NK-92 (cell line): Measurements from ENCODE around the gene CYP4F8.
"Not testable (repeated sequence)": the region's sequence is repeated elsewhere in the genome, so short reads cannot be mapped to it uniquely, and the experiment has no call there.

Experiments used
- DNase-seq: peaks from one replicate; lab custom pipeline; 2025; ENCODE audit not compliant: unreplicated experiment; lab: John Stamatoyannopoulos, UW

CYP4F8 gene

GRCh38 chr19:15614507-15615379 lies at the start of gene CYP4F8:
Gene CYP4F8 (plus strand): TSS chr19:15615218. CDS start chr19:15615617, 399 bp downstream.
- DNase-seq = no peak

GRCh38 chr19:15570420-15570819 lies 44.6 kb upstream of the CYP4F8 start:
- no peak for DNase-seq

GRCh38 chr19:15575406-15575805 lies 39.6 kb upstream of the CYP4F8 start:
- no peak for DNase-seq

- DNase-seq = no peak
These were observed 38.4 kb upstream of the CYP4F8 start for GRCh38 chr19:15576526-15577156.

- no peak for DNase-seq
These were observed 37.7 kb upstream of the CYP4F8 start for GRCh38 chr19:15577184-15577771.

GRCh38 chr19:15583346-15583745 lies 31.7 kb upstream of the CYP4F8 start:
- no peak for DNase-seq

- no peak for DNase-seq
These were observed 30.9 kb upstream of the CYP4F8 start for GRCh38 chr19:15584095-15584494.

- DNase-seq = no peak
These were observed 30.4 kb upstream of the CYP4F8 start for GRCh38 chr19:15584541-15585115.

- DNase-seq = no peak
These were observed 27.4 kb upstream of the CYP4F8 start for GRCh38 chr19:15587663-15588062.

GRCh38 chr19:15588265-15588664 lies 26.8 kb upstream of the CYP4F8 start:
- no peak for DNase-seq

- no peak for DNase-seq
These were observed 25.1 kb upstream of the CYP4F8 start for GRCh38 chr19:15589760-15590451.

GRCh38 chr19:15591796-15592195 lies 23.2 kb upstream of the CYP4F8 start:
- DNase-seq = no peak

GRCh38 chr19:15592506-15592905 lies 22.5 kb upstream of the CYP4F8 start:
- DNase-seq = not testable (repeated sequence)

GRCh38 chr19:15593766-15594165 lies 21.3 kb upstream of the CYP4F8 start:
- not testable (repeated sequence) for DNase-seq

GRCh38 chr19:15595069-15595468 lies 19.9 kb upstream of the CYP4F8 start:
- no peak for DNase-seq

GRCh38 chr19:15607978-15608925 lies 6.8 kb upstream of the CYP4F8 start:
- DNase-seq = not testable (repeated sequence)

- DNase-seq = no peak
These were observed 5.8 kb upstream of the CYP4F8 start for GRCh38 chr19:15609261-15609660.

GRCh38 chr19:15612342-15612741 lies 2.7 kb upstream of the CYP4F8 start:
- no peak for DNase-seq

- DNase-seq = no peak
These were observed 1.7 kb upstream of the CYP4F8 start for GRCh38 chr19:15613338-15613737.

- no peak for DNase-seq
These were observed 508 bp downstream of the CYP4F8 start for GRCh38 chr19:15615526-15615925.
